GM23248 (cell line): Measurements from ENCODE around the gene LDB2. TPM values are rescaled to one million over a fixed set of nuclear protein-coding genes. Genes with fewer than 3 reads are reported as not detected.

Experiments used
- DNase-seq: peaks from one replicate; pipeline ENCODE4 v3.0.0-alpha.2; 2015
- H2AFZ ChIP-seq: fragments of 200-600 bp; sonication (generic); 2 replicates; pipeline ENCODE4 v1.6.1; 2016; ENCODE audit warnings: antibody characterized with exemption
- H3F3A ChIP-seq: fragments of 200-600 bp; sonication (generic); 2 replicates; pipeline ENCODE4 v1.6.1; 2016; ENCODE audit warnings: mild to moderate bottlenecking, antibody characterized with exemption, mixed run types; ENCODE audit not compliant: insufficient read depth
- H3K27ac ChIP-seq: fragments of 200-600 bp; sonication (generic); 2 replicates; pipeline ENCODE4 v1.5.1; 2016; ENCODE audit warnings: mild to moderate bottlenecking
- H3K27me3 ChIP-seq: fragments of 200-600 bp; sonication (generic); replicated peaks from 2 replicates; pipeline ENCODE4 v1.6.1; 2016; ENCODE audit warnings: mild to moderate bottlenecking; ENCODE audit not compliant: insufficient read depth
- H3K36me3 ChIP-seq: fragments of 200-600 bp; sonication (generic); 2 replicates; pipeline ENCODE4 v1.6.1; 2016; ENCODE audit warnings: low read depth, mild to moderate bottlenecking
- H3K4me1 ChIP-seq: fragments of 200-600 bp; sonication (generic); 2 replicates; pipeline ENCODE4 v1.6.1; 2016; ENCODE audit warnings: mild to moderate bottlenecking; ENCODE audit not compliant: insufficient read depth
- H3K4me2 ChIP-seq: fragments of 200-600 bp; sonication (generic); one replicate; pipeline ENCODE4 v1.6.1; 2016; ENCODE audit warnings: mild to moderate bottlenecking; ENCODE audit not compliant: unreplicated experiment
- H3K4me3 ChIP-seq: fragments of 200-600 bp; sonication (generic); 2 replicates; pipeline ENCODE4 v1.5.1; 2016; ENCODE audit warnings: mild to moderate bottlenecking
- H3K79me2 ChIP-seq: fragments of 200-600 bp; sonication (generic); 2 replicates; pipeline ENCODE4 v1.6.1; 2016; ENCODE audit warnings: mild to moderate bottlenecking; ENCODE audit not compliant: insufficient read depth
- H3K9ac ChIP-seq: fragments of 200-600 bp; sonication (generic); 2 replicates; pipeline ENCODE4 v1.6.1; 2016; ENCODE audit warnings: mild to moderate bottlenecking
- H3K9me2 ChIP-seq: fragments of 200-600 bp; sonication (generic); 2 replicates; pipeline ENCODE4 v1.6.1; 2016; ENCODE audit warnings: mixed run types, mild to moderate bottlenecking, moderate library complexity; ENCODE audit not compliant: insufficient read depth
- H3K9me3 ChIP-seq: fragments of 200-600 bp; sonication (generic); one replicate; pipeline ENCODE4 v1.6.1; 2017; ENCODE audit warnings: low read depth
- H4K20me1 ChIP-seq: fragments of 200-600 bp; sonication (generic); 2 replicates; pipeline ENCODE4 v1.6.0; 2016; ENCODE audit not compliant: insufficient read depth
- EZH2 ChIP-seq: fragments of 200-600 bp; sonication (generic); IDR thresholded peaks from 2 replicates; pipeline ENCODE4 v1.6.1; 2018; ENCODE audit warnings: antibody characterized with exemption, mild to moderate bottlenecking; ENCODE audit not compliant: insufficient read depth, poor library complexity, severe bottlenecking
- EZH2phosphoT487 ChIP-seq: fragments of 200-600 bp; sonication (generic); IDR thresholded peaks from 2 replicates; pipeline ENCODE4 v1.6.1; 2018; ENCODE audit warnings: antibody characterized with exemption, moderate library complexity, mild to moderate bottlenecking, low read depth; ENCODE audit not compliant: insufficient read depth
- WGBS, 2 experiments: methylation state at CpG; one replicate each; pipeline ENCODE4 v1.1.6; 2015 to 2017; ENCODE audit warnings: low lambda C conversion rate in 2 of 2, low coverage in 1 of 2; ENCODE audit errors: missing lambda C conversion rate in 2 of 2; 5-methylcytosine and 5-hydroxymethylcytosine counted together
- in situ Hi-C: fragments of 300-500 bp; cut with MboI; formaldehyde crosslinking; loops from 2 replicates; pipeline ENCODE4 v1.15.0; 2020
- polyA plus RNA-seq: library from polyadenylated mRNA; unstranded; fragments of >200 nt; fragmentation: Nextera tagmentation; extraction: Ambion mirVana; gene quantifications from 2 replicates; pipeline ENCODE4 v1.2.1, GENCODE V29; 2016
- total RNA-seq: library from RNA; depleted of rRNA; stranded (reverse); fragments of >200 nt; shearing (Covaris generic); gene quantifications from 2 replicates; pipeline ENCODE4 v1.2.3, GENCODE V29; 2014

LDB2 gene
- total and polyA plus RNA-seq, 2 experiments from 2014 or later: 52.8 to 76.6 TPM

DNA sequence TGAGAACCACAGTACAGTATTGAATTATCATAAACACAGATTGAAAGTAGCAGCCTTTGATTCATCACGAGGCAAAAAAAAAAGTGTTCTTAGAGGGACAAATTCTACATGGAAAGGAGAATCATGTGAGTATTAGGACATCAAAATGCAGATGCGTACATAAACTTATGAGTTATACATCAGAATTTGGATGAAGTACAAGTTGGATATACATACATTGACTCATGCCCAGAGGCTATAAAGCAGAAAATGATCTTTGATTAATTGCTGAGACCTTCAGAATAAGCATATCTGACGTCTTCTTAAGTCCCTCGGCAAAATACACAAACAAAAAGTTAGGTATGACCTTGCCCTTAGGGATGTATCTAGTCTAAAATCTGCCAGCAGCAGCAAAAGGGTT, 206.4 kb downstream of the LDB2 start:
- Histone ChIP-seq H3K9me3 (no peaks in the 10 kb centered on the region), H3K27ac (peak overlapping the region; percentile 86), H3K27me3 (no peaks in the 10 kb centered on the region), H3K9me2 (no peaks in the 10 kb centered on the region), H3K4me3 (peak overlapping the region; percentile 33), H4K20me1 (no peaks in the 10 kb centered on the region), H3F3A (peaks cover 31% of the 10 kb centered on the region), H3K79me2 (no peaks in the 10 kb centered on the region), H3K36me3 (no peaks in the 10 kb centered on the region), H3K4me2 (peak overlapping the region; percentile 59), H2AFZ (peak overlapping the region; percentile 31), H3K9ac (peak overlapping the region; percentile 53), H3K4me1 (peaks cover 28% of the 10 kb centered on the region)
- WGBS, 2 experiments: 7 to 8% methylated on average over 4 of the region's 4 CpGs
- TF ChIP-seq EZH2 (no peak), EZH2phosphoT487 (no peak)
- peak; percentile 73 for DNase-seq
- in situ Hi-C loops: no loop called here

GRCh38 chr4:16691450-16691849, 207.0 kb downstream of the LDB2 start:
- H3K9ac ChIP-seq: peak overlapping the region; percentile 53
- peak overlapping the region; percentile 86 for H3K27ac ChIP-seq
- H3K4me1 ChIP-seq: peaks cover 34% of the 10 kb centered on the region
- H4K20me1 ChIP-seq: no peaks in the 10 kb centered on the region
- H2AFZ ChIP-seq: peak overlapping the region; percentile 31
- WGBS, 2 experiments: 68% methylated on average over 1 of the region's 1 CpG
- in situ Hi-C loops: no loop called here
- peak overlapping the region; percentile 59 for H3K4me2 ChIP-seq
- TF ChIP-seq EZH2phosphoT487 (no peak), EZH2 (no peak)
- H3K9me2 ChIP-seq: no peaks in the 10 kb centered on the region
- no peaks in the 10 kb centered on the region for H3K36me3 ChIP-seq
- peaks cover 37% of the 10 kb centered on the region for H3F3A ChIP-seq
- H3K79me2 ChIP-seq: no peaks in the 10 kb centered on the region
- no peaks in the 10 kb centered on the region for H3K27me3 ChIP-seq
- DNase-seq: no peak
- H3K4me3 ChIP-seq: 0 out of 2 replicates have a peak overlapping the region, but pooled peaks have one; percentile 33
- H3K9me3 ChIP-seq: no peaks in the 10 kb centered on the region

DNA sequence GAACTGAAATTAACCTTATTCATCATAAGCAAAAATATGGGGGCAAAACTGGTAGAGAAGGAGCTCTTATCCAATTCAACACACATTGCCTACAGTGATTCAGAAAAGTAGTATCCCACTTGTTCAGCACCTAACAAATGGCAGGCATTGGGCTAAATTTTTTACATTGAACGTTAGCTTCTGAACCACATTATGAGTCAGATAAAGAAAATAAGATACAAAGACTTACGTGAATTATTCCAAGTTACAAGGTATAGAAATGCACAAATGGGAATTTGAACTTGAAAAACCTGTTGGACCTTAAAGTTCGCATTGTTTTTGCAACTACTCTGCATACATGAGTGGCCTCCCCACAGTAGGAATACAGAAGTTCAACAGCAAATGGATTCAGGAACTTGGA, 210.6 kb downstream of the LDB2 start:
- no peaks in the 10 kb centered on the region for H3K27me3 ChIP-seq
- no peaks in the 10 kb centered on the region for H4K20me1 ChIP-seq
- in situ Hi-C loops: no loop called here
- H3K27ac ChIP-seq: no peak overlapping the region
- no peak for DNase-seq
- H3K4me1 ChIP-seq: peaks cover 59% of the 10 kb centered on the region
- no peak overlapping the region for H3K4me2 ChIP-seq
- no peaks in the 10 kb centered on the region for H3K9me2 ChIP-seq
- TF ChIP-seq EZH2phosphoT487 (no peak), EZH2 (no peak)
- 92 to 97% methylated on average over 3 of the region's 3 CpGs for WGBS, 2 experiments
- peaks cover 65% of the 10 kb centered on the region for H3F3A ChIP-seq
- no peaks in the 10 kb centered on the region; the same call in 1 of the 2 replicates for H3K79me2 ChIP-seq
- no peak overlapping the region for H3K4me3 ChIP-seq
- no peaks in the 10 kb centered on the region for H3K9me3 ChIP-seq
- no peak overlapping the region for H2AFZ ChIP-seq
- H3K36me3 ChIP-seq: no peaks in the 10 kb centered on the region
- H3K9ac ChIP-seq: no peak overlapping the region

- no peaks in the 10 kb centered on the region for H3K36me3 ChIP-seq
- no peaks in the 10 kb centered on the region for H3K9me2 ChIP-seq
- no peaks in the 10 kb centered on the region; the same call in 1 of the 2 replicates for H3K79me2 ChIP-seq
- H4K20me1 ChIP-seq: no peaks in the 10 kb centered on the region
- peak overlapping the region; percentile 73 for H3K4me2 ChIP-seq
- TF ChIP-seq EZH2 (no peak), EZH2phosphoT487 (no peak)
- H3K27ac ChIP-seq: peak overlapping the region; percentile 89
- no peak overlapping the region for H3K4me3 ChIP-seq
- H3K27me3 ChIP-seq: no peaks in the 10 kb centered on the region
- DNase-seq: no peak
- peaks cover 51% of the 10 kb centered on the region for H3K4me1 ChIP-seq
- H3K9ac ChIP-seq: 0 out of 2 replicates have a peak overlapping the region, but pooled peaks have one; percentile 55
- peaks cover 60% of the 10 kb centered on the region for H3F3A ChIP-seq
- in situ Hi-C loops: no loop called here
- no peaks in the 10 kb centered on the region for H3K9me3 ChIP-seq
- 94 to 97% methylated on average over 2 of the region's 2 CpGs for WGBS, 2 experiments
- no peak overlapping the region for H2AFZ ChIP-seq
Measured at GRCh38 chr4:16687011-16687410, 211.4 kb downstream of the LDB2 start.
